Astrocyte (in vitro differentiated cells and primary cell): ENCODE results near the gene HEXD. TPM values are rescaled to one million over a fixed set of nuclear protein-coding genes. Genes with fewer than 3 reads are reported as not detected.

Experiments
- DNase-seq: peaks from one replicate; pipeline ENCODE4 v3.0.0-alpha.2; 2010; ENCODE audit warnings: low read depth
- FAIRE-seq: peaks from 2 replicates; lab custom pipeline; 2011; peaks lifted over from hg19 to GRCh38; lab: Jason Lieb, UNC
- H2AFZ ChIP-seq: 2 replicates; pipeline ENCODE4 v1.6.0; 2012; ENCODE audit warnings: low read depth, low read length, inconsistent platforms
- H3K27ac ChIP-seq: 2 replicates; pipeline ENCODE4 v1.5.1; 2011; ENCODE audit warnings: low read depth, low read length, inconsistent platforms
- H3K27me3 ChIP-seq: 2 replicates; pipeline ENCODE4 v1.6.0; 2011; ENCODE audit warnings: low read length, inconsistent platforms; ENCODE audit not compliant: insufficient read depth
- H3K36me3 ChIP-seq: 2 replicates; pipeline ENCODE4 v1.5.1; 2011; ENCODE audit warnings: low read length, inconsistent platforms; ENCODE audit not compliant: insufficient read depth
- H3K4me1 ChIP-seq: 2 replicates; pipeline ENCODE4 v1.5.1; 2011; ENCODE audit warnings: low read length, inconsistent platforms; ENCODE audit not compliant: insufficient read depth
- H3K4me2 ChIP-seq: 2 replicates; pipeline ENCODE4 v1.6.0; 2012; ENCODE audit warnings: low read length, inconsistent platforms
- H3K4me3 ChIP-seq: 2 replicates; pipeline ENCODE4 v1.5.1; 2011; ENCODE audit warnings: low read depth, mild to moderate bottlenecking, low read length, inconsistent platforms; ENCODE audit not compliant: insufficient read depth
- H3K79me2 ChIP-seq: 2 replicates; pipeline ENCODE4 v1.6.0; 2012; ENCODE audit warnings: mild to moderate bottlenecking, low read length, inconsistent platforms; ENCODE audit not compliant: insufficient read depth
- H3K9ac ChIP-seq: 2 replicates; pipeline ENCODE4 v1.6.0; 2012; ENCODE audit warnings: mild to moderate bottlenecking, low read length, inconsistent platforms
- H3K9me3 ChIP-seq: 2 replicates; pipeline ENCODE4 v1.5.1; 2012; ENCODE audit warnings: low read depth, mild to moderate bottlenecking, low read length, inconsistent platforms; ENCODE audit not compliant: insufficient read depth
- H4K20me1 ChIP-seq: 2 replicates; pipeline ENCODE4 v1.6.0; 2012; ENCODE audit warnings: low read length, inconsistent platforms; ENCODE audit not compliant: insufficient read depth
- H3K27ac Mint-ChIP-seq: one replicate; pipeline ENCODE4 v1.8.0; 2021; ENCODE audit warnings: mild to moderate bottlenecking, mixed read lengths; ENCODE audit not compliant: unreplicated experiment
- H3K27me3 Mint-ChIP-seq: one replicate; pipeline ENCODE4 v1.8.0; 2021; ENCODE audit warnings: low read depth, mixed read lengths; ENCODE audit not compliant: unreplicated experiment
- H3K36me3 Mint-ChIP-seq: one replicate; pipeline ENCODE4 v1.8.0; 2021; ENCODE audit warnings: low read depth, mixed read lengths; ENCODE audit not compliant: unreplicated experiment
- H3K4me1 Mint-ChIP-seq: one replicate; pipeline ENCODE4 v1.8.0; 2021; ENCODE audit warnings: low read depth, mixed read lengths; ENCODE audit not compliant: unreplicated experiment
- H3K4me3 Mint-ChIP-seq: one replicate; pipeline ENCODE4 v1.8.0; 2021; ENCODE audit warnings: mild to moderate bottlenecking, moderate library complexity, mixed read lengths; ENCODE audit not compliant: unreplicated experiment
- H3K9me3 Mint-ChIP-seq: one replicate; pipeline ENCODE4 v1.8.0; 2021; ENCODE audit warnings: mild to moderate bottlenecking, mixed read lengths; ENCODE audit not compliant: unreplicated experiment
- EZH2 ChIP-seq: IDR thresholded peaks from 2 replicates; pipeline ENCODE4 v1.6.1; 2012; ENCODE audit warnings: mild to moderate bottlenecking, low read length, inconsistent platforms; ENCODE audit not compliant: insufficient read depth
- total RNA-seq: library from RNA; stranded (reverse); gene quantifications from 2 replicates; pipeline ENCODE4 v1.2.1, GENCODE V29; 2021
- TF ChIP-seq, protein P1 (sequence below): IDR thresholded peaks from 2 replicates; pipeline ENCODE4 v1.5.1; 2011; ENCODE audit warnings: low read depth, mild to moderate bottlenecking, inconsistent platforms, low read length, moderate library complexity; ENCODE audit not compliant: insufficient read depth

HEXD gene
- total RNA-seq, 1 donor from 2014 or later = 11.1 TPM

GRCh38 chr17:82406131-82406671 is 11.9 kb upstream of the HEXD start:
- Histone ChIP-seq H3K27ac (no peak overlapping the region), H3K79me2 (no peaks in the 10 kb centered on the region), H3K4me2 (no peak overlapping the region), H3K4me1 (peaks cover 8% of the 10 kb centered on the region), H3K9ac (no peak overlapping the region), H3K36me3 (peaks cover 3% of the 10 kb centered on the region), H2AFZ (no peak overlapping the region), H3K9me3 (no peaks in the 10 kb centered on the region), H3K27me3 (no peaks in the 10 kb centered on the region), H4K20me1 (peaks cover 27% of the 10 kb centered on the region), H3K4me3 (no peak overlapping the region)
- no peak overlapping the region for H3K27ac Mint-ChIP-seq
- H3K4me1 Mint-ChIP-seq = peaks cover 9% of the 10 kb centered on the region
- FAIRE-seq (no peak), DNase-seq (no peak)
- no peaks in the 10 kb centered on the region for H3K27me3 Mint-ChIP-seq
- TF ChIP-seq, protein P1, sequence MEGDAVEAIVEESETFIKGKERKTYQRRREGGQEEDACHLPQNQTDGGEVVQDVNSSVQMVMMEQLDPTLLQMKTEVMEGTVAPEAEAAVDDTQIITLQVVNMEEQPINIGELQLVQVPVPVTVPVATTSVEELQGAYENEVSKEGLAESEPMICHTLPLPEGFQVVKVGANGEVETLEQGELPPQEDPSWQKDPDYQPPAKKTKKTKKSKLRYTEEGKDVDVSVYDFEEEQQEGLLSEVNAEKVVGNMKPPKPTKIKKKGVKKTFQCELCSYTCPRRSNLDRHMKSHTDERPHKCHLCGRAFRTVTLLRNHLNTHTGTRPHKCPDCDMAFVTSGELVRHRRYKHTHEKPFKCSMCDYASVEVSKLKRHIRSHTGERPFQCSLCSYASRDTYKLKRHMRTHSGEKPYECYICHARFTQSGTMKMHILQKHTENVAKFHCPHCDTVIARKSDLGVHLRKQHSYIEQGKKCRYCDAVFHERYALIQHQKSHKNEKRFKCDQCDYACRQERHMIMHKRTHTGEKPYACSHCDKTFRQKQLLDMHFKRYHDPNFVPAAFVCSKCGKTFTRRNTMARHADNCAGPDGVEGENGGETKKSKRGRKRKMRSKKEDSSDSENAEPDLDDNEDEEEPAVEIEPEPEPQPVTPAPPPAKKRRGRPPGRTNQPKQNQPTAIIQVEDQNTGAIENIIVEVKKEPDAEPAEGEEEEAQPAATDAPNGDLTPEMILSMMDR = no peak
- TF ChIP-seq EZH2 = no peak
- peaks cover 2% of the 10 kb centered on the region for H3K36me3 Mint-ChIP-seq
- no peaks in the 10 kb centered on the region for H3K9me3 Mint-ChIP-seq
- no peak overlapping the region for H3K4me3 Mint-ChIP-seq

DNA sequence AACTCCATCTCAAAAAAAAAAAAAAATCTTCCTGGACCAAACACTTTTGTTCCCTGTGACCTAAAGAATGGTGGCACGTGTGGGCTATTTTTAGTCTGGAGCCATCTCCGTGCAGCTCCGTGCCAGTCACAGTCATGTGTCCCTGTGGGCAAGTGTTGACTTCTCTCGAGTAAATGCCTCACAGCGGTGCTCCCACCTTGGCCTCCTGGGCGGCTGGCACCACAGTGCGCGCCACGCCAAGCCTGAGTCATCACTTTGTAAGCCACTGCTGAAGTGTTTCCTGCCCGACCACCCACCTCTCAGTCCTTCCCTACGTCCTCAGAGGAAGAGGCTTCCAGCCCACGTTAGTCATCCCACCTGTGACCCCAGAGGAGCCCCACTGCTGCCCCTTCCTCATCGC is 10.9 kb upstream of the HEXD start:
- Histone ChIP-seq H3K4me2 (peak overlapping the region; percentile 64), H3K9me3 (no peaks in the 10 kb centered on the region), H4K20me1 (peaks cover 36% of the 10 kb centered on the region), H3K9ac (peak overlapping the region; percentile 6), H3K27me3 (no peaks in the 10 kb centered on the region), H3K4me3 (no peak overlapping the region), H3K27ac (no peak overlapping the region), H3K4me1 (peaks cover 8% of the 10 kb centered on the region), H3K79me2 (no peaks in the 10 kb centered on the region), H3K36me3 (no peaks in the 10 kb centered on the region), H2AFZ (no peak overlapping the region)
- peaks cover 2% of the 10 kb centered on the region for H3K36me3 Mint-ChIP-seq
- no peaks in the 10 kb centered on the region for H3K9me3 Mint-ChIP-seq
- H3K27ac Mint-ChIP-seq = no peak overlapping the region
- DNase-seq = peak; percentile 55
- H3K27me3 Mint-ChIP-seq = no peaks in the 10 kb centered on the region
- TF ChIP-seq, protein P1 = no peak
- TF ChIP-seq EZH2 = no peak
- H3K4me1 Mint-ChIP-seq = peaks cover 9% of the 10 kb centered on the region
- FAIRE-seq = no peak
- no peak overlapping the region for H3K4me3 Mint-ChIP-seq

DNA sequence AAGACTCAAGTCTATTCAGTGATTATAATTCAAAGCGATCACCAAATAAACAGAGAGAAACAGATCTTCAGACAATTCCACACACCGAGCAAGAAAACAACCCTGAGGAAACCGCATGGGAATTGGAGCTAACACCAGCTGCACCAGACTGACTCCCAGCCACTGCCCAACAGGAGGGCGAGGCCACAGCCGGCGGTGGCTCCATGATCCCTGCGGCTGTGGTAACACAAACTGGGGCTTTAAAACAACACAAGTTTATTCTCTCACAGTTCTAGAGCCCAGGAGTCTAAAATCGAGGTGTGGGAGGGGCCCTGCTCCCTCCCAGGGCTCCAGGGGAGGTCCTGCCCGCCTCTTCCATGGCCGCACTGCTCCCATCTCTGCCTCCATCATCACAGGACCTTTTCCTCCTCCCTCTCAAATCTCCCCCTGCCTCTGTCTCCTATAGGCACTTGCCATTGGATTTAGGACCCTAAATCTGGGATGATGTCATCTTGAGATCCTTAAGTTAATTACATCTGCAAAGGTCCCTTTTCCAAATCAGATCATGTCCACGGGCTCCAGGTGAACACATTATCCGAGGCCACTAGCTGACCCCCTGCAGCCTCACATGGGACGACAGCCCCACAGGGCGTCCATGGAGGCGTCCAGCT is 9.7 kb upstream of the HEXD start:
- H3K4me1 ChIP-seq = peaks cover 8% of the 10 kb centered on the region
- H3K4me2 ChIP-seq = no peak overlapping the region
- H3K36me3 Mint-ChIP-seq = peaks cover 2% of the 10 kb centered on the region
- TF ChIP-seq EZH2 = no peak
- TF ChIP-seq, protein P1 = no peak
- no peaks in the 10 kb centered on the region for H3K9me3 ChIP-seq
- DNase-seq (no peak), FAIRE-seq (no peak)
- no peak overlapping the region for H3K4me3 ChIP-seq
- peaks cover 38% of the 10 kb centered on the region for H4K20me1 ChIP-seq
- no peaks in the 10 kb centered on the region for H3K27me3 ChIP-seq
- no peak overlapping the region for H3K9ac ChIP-seq
- H3K4me3 Mint-ChIP-seq = no peak overlapping the region
- no peaks in the 10 kb centered on the region for H3K9me3 Mint-ChIP-seq
- H3K4me1 Mint-ChIP-seq = peaks cover 7% of the 10 kb centered on the region
- no peak overlapping the region for H2AFZ ChIP-seq
- H3K27ac Mint-ChIP-seq = no peak overlapping the region
- no peaks in the 10 kb centered on the region for H3K27me3 Mint-ChIP-seq
- no peaks in the 10 kb centered on the region for H3K36me3 ChIP-seq
- H3K27ac ChIP-seq = no peak overlapping the region
- no peaks in the 10 kb centered on the region for H3K79me2 ChIP-seq
